ENCODE measurements around the gene COQ10A.

- TF ChIP-seq EP300 (IDR thresholded peaks at IDR 0.05; ENCODE audit: borderline replicate concordance in 1 of 2, low read depth in 1 of 2, low read length in 1 of 2) = no peak
- TF ChIP-seq CTCF (IDR thresholded peaks at IDR 0.05) = no peak
- no peak for TF ChIP-seq JUND (IDR thresholded peaks at IDR 0.05)
- TF ChIP-seq FOXJ3 (CRISPR knock-in tag; IDR thresholded peaks at IDR 0.05) = no peak
- no peak for TF ChIP-seq TEAD4 (IDR thresholded peaks at IDR 0.05; ENCODE audit: borderline replicate concordance, insufficient read depth)
- TF ChIP-seq GABPA (IDR thresholded peaks at IDR 0.05; ENCODE audit: low read depth) = no peak
- no peak for TF ChIP-seq MEF2A (IDR thresholded peaks at IDR 0.05; ENCODE audit: borderline replicate concordance, low read depth)
- no peak for TF ChIP-seq SIN3A (IDR thresholded peaks at IDR 0.05; ENCODE audit: borderline replicate concordance, low read depth, low read length)
These were observed 6.4 kb upstream of the COQ10A start for GRCh38 chr12:56260380-56260779.
